SIG-M5 treated with dmso at 0.1 percent for 504 hours (cell line): ENCODE results near the gene ZNF24.
A peak's percentile ranks its signal among the peaks of the same experiment; 100 is the strongest.

Experiments
- DNase-seq: peaks from one replicate; lab custom pipeline; 2025; ENCODE audit not compliant: unreplicated experiment; lab: John Stamatoyannopoulos, UW

ZNF24 gene

DNA sequence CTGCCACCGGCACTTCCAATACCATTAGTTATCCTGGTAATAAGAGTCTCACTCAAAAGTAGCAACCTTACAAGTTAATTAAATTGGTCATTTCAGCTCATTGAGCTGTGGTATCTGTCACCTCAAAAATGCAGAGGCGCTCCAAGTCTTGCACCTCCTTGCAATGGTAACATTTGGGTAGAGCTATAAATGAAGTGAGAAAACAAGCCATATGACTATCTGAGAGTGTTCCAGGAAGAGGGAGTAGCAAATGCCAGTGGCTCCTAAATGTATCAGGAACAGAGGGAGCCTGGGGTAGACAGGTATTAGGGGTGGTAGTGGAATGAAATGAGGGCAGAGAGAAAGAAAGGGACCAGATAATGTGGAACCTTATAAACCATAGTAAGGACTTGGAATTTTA is 48.2 kb downstream of the ZNF24 start:
- DNase-seq = no peak

- DNase-seq = no peak
Measured at GRCh38 chr18:35291166-35291565, 53.1 kb downstream of the ZNF24 start.

GRCh38 chr18:35290094-35290735 is 54.0 kb downstream of the ZNF24 start, which contains the start of gene ZSCAN30:
Gene ZSCAN30 (minus strand): TSS chr18:35290229. CDS start chr18:35264352, 25,877 bp downstream.
- peak; percentile 93 for DNase-seq

GRCh38 chr18:35289727-35290093 is 54.5 kb downstream of the ZNF24 start:
- no peak for DNase-seq

- DNase-seq = no peak
Measured at GRCh38 chr18:35289293-35289692, 54.9 kb downstream of the ZNF24 start.

DNA sequence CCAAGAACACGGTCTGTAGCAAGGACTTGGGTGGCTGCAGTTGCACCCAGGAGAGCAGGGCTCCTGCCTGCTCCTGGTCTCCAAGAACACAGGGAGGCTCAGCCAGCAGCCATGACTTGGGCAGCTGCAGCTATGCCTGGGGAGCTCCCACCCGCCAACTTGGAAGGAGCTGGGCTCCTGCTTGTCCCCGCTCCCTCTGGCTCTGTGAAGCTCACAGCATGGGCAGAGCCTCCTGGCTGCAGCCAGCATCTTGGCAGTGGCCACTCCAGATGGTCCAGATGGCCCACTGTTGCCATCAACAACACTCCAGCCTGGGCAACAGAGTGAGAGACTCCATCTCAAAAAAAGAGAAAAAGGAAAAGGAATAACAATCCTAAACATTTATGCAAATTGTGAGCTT is 59.4 kb downstream of the ZNF24 start:
- DNase-seq = no peak

DNA sequence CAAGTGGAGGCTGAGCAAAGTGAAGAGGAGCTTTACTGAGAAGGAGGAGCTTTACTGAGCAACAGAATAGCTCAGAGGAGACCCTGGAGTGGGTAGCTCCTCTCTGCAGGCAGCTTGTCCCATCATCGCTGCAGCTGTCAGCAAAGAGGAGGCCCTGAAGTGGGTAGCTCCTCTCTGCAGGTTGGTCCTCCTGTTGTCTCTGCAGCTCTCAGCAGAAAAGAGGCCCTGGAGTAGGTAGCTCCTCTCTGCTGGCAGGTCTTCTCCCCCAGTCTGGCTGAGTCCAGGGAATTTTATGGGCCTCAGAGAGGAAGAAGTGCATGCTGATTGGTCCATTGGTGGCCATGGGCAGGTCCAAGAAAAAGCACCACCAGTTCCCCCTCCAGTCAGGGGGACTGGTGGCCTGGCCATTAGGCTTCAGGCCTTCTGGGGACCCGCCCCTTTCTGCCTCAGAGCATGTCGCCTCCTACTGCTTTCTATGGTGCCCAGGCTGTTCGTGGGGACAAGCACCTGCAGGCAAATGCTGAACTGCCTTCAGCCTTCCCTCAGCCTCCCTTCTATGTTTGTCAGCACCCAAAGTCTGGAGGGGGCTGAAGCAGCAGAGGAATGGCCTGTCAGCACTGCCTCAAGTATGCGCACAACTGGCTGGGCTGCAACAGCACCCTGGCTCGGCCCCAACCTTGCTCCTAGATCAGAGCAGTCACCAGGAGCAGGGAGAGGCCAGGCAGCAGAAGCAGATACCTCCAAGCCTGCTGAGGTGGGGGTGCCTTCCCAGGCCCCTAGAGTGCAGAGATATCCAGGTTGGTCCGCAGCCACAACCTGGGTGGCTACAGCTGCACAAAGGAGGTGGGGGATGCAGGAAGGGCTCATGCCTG is 60.1 kb downstream of the ZNF24 start:
- no peak for DNase-seq

- DNase-seq = no peak
Measured at GRCh38 chr18:35282353-35282752, 61.9 kb downstream of the ZNF24 start.
